ENCODE measurements around the gene NSD1. TPM values are rescaled to one million over a fixed set of nuclear protein-coding genes. Genes with fewer than 3 reads are reported as not detected.

NSD1 gene
- total and polyA plus RNA-seq, 2 of the 4 experiments (the other 2 are of a cell fraction): 7.7 to 31.0 TPM

GRCh38 chr5:177349362-177349647 is 215.7 kb downstream of the NSD1 start:
- ATAC-seq (ENCODE audit: low read depth) (no peak), DNase-seq (no peak)
- Histone ChIP-seq H2BK120ac (ENCODE audit: low read depth, low read length) (no peak overlapping the region), H2AK5ac (ENCODE audit: low read depth, low read length) (no peak overlapping the region), H3K23ac (ENCODE audit: low read depth, low read length) (no peak overlapping the region), H3K9me3 (ENCODE audit: control insufficient read depth, insufficient read depth, low read length) (no peaks in the 10 kb centered on the region), H2AFZ (replicated peaks; ENCODE audit: low read length, poor library complexity) (no peak overlapping the region), H3K4ac (ENCODE audit: low read depth, low read length) (no peak overlapping the region), H3K18ac (ENCODE audit: low read depth, low read length) (no peak overlapping the region), H3K4me3 (ENCODE audit: insufficient read depth, low read depth, low read length) (no peak overlapping the region), H4K91ac (ENCODE audit: insufficient read depth, low read depth, low read length) (no peak overlapping the region), H3K9ac (ENCODE audit: low read depth, low read length) (no peak overlapping the region), H3K27ac (ENCODE audit: insufficient read depth, low read length) (no peak overlapping the region), H2BK15ac (ENCODE audit: low read depth, low read length) (no peak overlapping the region), H3K14ac (replicated peaks; ENCODE audit: low read depth, low read length) (no peak overlapping the region), H3K36me3 (ENCODE audit: control insufficient read depth, insufficient read depth, low read length) (peaks cover 7% of the 10 kb centered on the region; the same call in 1 of the 2 replicates), H3K27me3 (ENCODE audit: control insufficient read depth, insufficient read depth, low read length) (no peaks in the 10 kb centered on the region), H3K56ac (ENCODE audit: extremely low read depth, insufficient read depth, low read length) (no peak overlapping the region), H3K9me1 (ENCODE audit: insufficient read depth, low read length) (peaks cover 10% of the 10 kb centered on the region; the same call in 1 of the 2 replicates), H4K8ac (ENCODE audit: low read depth in 2 of 2, low read length in 2 of 2) (no peak overlapping the region), H3K4me1 (ENCODE audit: control insufficient read depth, insufficient read depth, low read length) (peaks cover 24% of the 10 kb centered on the region), H4K20me1 (ENCODE audit: insufficient read depth, low read length) (peaks cover 12% of the 10 kb centered on the region), H3K4me2 (ENCODE audit: low read depth, low read length) (no peak overlapping the region; the same call in 1 of the 2 replicates), H4K5ac (ENCODE audit: low read depth, low read length) (no peak overlapping the region), H2BK5ac (ENCODE audit: low read depth, low read length, poor library complexity, severe bottlenecking) (no peak overlapping the region), H2BK20ac (ENCODE audit: low read depth, low read length) (no peak overlapping the region), H3K79me1 (ENCODE audit: low read depth in 1 of 2, low read length in 2 of 2) (peaks cover 40 to 46% of the 10 kb centered on the region in 2 experiments), H2AK9ac (replicated peaks; ENCODE audit: low read depth, low read length, poor library complexity) (no peak overlapping the region)
- POLR2A ChIA-PET (ENCODE audit: unreplicated experiment): no interaction called here
- CTCF ChIA-PET: interaction anchor here (0.7 to 0.9 kb wide), 2 partner anchors 20 to 114 kb away, joined by 4 to 7 read pairs; no protein-coding TSS in a partner anchor
- TF ChIP-seq NFE2L2 (IDR thresholded peaks at IDR 0.05; ENCODE audit: low read depth, low read length): no peak
- intact Hi-C loops (cut with micrococcal nuclease) (no loop called here), in situ Hi-C loops (cut with MboI; ENCODE audit: low sequenced_read_pairs) (no loop called here), dilution Hi-C loops (cut with HindIII; ENCODE audit: low sequenced_read_pairs, unreplicated experiment) (no loop called here)
- WGBS, 2 experiments (ENCODE audit: extremely low coverage in 2 of 2, insufficient read length in 1 of 2): 80% methylated on average over 1 of the region's 3 CpGs; no CpG with 5 or more reads in 1 of the 2 experiments
- TSS peak; percentile 27 for BruUV-seq (replicated peaks)

All from IMR-90 (cell line).